Activated T-cell treated with anti-CD3 and anti-CD28 coated beads for 1 hour (primary cell): ENCODE results near the gene APOBEC3B.
A peak's percentile ranks its signal among the peaks of the same experiment; 100 is the strongest.
"Not testable (repeated sequence)": the region's sequence is repeated elsewhere in the genome, so short reads cannot be mapped to it uniquely, and the experiment has no call there.

ENCODE experiments used
- DNase-seq: peaks from one replicate; pipeline ENCODE4 v3.0.0-alpha.2; 2020; ENCODE audit warnings: low read depth

The APOBEC3B gene

GRCh38 chr22:39031434-39032295 lies 49.5 kb downstream of the APOBEC3B start:
- DNase-seq, result not testable (repeated sequence)

DNA sequence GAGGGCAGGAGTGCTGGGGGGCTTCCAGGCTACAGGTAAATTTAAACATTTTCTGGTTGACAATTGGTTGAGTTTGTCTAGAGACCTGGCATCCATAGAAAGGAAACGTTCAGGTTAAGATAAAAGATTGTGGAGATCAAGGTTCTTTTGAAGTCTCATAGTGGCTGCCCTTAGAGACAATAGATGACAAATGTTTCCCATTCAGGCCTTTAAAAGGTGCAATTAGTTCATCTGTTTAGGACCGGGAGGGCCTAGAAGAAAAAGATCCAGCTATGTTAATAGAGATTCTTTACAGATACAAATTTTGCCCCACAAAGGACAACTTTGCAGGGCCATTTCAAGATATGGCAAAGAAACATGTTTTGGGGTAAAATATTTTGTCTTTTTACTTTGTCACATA lies 54.9 kb downstream of the APOBEC3B start:
- not testable (repeated sequence) for DNase-seq

DNA sequence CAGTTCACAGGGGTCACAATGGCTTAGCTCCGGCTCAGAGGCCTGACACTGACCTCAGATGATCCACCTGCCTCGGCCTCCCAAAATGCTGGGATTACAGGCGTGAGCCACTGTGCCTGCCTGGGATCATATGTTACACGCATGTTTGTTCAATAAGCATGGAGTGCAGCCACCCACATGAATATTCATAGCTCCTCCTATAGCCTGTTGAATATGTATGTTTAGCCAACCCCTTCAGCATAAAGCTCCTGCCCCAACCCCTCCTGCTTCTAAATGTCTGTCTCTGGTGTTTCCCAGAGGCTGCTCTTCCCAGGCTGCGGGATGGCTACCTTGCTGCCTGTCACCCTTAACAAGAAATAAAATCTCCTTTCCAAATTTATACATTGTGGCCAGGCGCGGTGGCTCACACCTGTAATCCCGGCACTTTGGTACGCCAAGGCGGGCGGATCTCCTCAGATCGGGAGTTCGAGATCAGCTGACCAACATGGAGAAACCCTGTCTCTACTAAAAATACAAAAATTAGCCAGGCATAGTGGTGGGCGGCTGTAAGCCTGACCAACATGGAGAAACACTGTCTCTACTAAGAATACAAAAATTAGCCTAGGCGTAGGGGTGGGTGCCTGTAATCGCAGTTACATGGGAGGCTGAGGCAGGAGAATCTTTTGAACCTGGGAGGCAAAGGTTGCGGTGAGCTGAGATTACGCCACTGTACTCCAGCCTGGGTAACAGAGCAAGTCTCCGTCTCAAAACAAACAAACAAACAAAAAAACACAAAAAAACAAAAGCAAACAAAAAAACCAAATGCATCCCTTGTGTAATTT lies 57.4 kb downstream of the APOBEC3B start:
- no peak for DNase-seq

GRCh38 chr22:39040155-39040537 lies 58.0 kb downstream of the APOBEC3B start:
- not testable (repeated sequence) for DNase-seq

DNA sequence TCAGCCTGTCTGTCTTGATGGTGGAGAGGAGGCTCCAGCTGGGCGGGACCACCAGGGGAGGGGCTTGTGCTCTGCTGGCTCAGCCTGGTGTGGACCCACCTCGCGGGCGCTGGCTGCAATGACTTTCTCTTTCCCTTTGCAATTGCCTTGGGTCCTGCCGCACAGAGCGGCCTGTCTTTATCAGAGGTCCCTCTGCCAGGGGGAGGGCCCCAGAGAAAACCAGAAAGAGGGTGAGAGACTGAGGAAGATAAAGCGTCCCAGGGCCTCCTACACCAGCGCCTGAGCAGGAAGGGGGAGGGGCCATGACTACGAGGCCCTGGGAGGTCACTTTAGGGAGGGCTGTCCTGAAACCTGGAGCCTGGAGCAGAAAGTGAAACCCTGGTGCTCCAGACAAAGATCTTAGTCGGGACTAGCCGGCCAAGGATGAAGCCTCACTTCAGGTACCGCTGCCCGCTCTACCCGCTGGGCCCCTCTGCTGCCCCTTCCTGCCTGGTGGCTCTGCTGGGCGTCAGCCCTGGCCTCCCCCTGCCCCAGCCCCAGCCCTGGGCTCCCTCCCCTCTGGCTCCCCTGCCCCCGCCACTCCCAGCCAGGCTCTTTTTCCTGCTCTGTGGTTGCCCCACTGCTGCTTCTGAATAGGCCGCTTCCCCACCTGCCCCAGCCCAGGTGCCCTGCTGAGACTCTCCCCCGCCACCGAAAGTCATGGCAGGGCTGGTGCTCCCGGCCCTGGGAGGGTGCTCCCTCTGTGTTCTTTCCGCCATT lies 58.6 kb downstream of the APOBEC3B start, which contains the start of gene APOBEC3F:
APOBEC3F (plus strand) TSS at position 327 of the 759 bp plus-strand sequence; CDS start at position 424, 97 bp downstream.
- DNase-seq, result peak; percentile 39

DNA sequence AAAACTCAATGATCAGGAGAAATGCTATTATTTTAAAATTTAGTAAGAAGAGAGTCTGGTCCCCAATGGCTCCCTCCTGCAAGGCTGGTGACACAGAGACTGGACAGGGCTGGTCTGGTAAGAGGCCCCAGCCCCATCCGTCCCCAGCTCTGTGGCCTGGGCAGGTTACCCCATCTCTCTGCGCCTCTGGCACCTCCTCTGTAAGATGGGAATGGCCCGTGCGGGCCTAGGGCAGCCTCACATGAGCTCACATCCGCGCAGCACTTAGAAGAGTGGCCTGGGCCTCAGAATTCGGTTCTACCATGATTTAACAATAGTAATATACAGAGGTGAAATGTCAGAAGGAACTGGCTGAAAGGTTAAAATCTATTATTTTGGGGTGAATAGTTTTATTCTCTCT lies 59.8 kb downstream of the APOBEC3B start:
- no peak for DNase-seq
